ENCODE data around the gene MISP.
"Not testable (repeated sequence)": the region's sequence is repeated elsewhere in the genome, so short reads cannot be mapped to it uniquely, and the experiment has no call there.

The MISP gene

DNA sequence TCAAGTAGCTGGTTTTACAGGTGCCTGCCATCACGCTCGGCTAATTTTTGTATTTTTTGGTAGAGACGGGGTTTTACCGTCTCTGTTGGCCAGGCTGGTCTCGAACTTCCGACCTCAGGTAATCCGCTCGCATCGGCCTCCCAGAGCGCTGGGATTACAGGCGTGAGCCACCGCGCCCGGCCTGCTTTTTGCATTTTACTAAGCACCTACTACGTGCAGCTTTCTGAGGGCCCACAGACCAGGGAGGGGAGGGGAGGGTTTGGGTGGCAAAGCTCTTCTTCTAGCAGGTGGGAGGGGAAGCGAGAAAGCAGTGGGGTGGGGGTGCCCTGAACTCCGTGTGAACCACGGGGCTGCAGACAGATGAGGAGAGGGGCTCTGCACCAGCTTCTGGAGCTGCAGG lies 27.2 kb upstream of the MISP start:
- DNase-seq = no peak

DNA sequence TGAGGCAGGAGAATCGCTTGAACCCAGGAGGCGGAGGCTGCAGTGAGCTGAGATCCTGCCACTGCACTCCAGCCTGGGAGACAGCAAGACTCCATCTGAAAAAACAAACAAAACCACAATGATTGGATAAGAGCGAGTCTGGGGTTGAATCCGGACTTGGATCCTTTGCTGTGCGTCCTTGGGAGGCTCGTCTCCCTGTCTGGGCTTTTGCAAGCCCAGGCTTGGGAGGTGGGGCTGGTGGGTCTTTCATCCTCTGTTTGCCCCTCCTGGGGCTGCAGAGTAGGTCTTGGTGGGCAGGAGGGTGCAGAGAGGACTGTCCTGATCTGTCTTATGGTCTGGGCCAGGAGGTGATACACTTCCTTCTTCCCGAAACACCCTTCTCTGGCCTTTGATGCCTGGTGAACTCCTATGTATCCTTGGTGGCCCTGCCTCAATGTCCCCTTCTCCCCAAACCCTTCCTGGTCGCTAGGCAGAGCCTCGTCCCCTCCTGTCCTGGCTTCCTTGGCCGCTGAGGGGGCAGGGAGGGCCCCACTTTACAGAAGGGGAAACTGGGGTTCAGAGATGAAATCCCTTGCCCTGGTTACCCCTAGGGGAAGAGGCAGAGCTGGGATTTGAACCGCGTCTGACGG lies 25.3 kb upstream of the MISP start:
- no peak for DNase-seq

DNA sequence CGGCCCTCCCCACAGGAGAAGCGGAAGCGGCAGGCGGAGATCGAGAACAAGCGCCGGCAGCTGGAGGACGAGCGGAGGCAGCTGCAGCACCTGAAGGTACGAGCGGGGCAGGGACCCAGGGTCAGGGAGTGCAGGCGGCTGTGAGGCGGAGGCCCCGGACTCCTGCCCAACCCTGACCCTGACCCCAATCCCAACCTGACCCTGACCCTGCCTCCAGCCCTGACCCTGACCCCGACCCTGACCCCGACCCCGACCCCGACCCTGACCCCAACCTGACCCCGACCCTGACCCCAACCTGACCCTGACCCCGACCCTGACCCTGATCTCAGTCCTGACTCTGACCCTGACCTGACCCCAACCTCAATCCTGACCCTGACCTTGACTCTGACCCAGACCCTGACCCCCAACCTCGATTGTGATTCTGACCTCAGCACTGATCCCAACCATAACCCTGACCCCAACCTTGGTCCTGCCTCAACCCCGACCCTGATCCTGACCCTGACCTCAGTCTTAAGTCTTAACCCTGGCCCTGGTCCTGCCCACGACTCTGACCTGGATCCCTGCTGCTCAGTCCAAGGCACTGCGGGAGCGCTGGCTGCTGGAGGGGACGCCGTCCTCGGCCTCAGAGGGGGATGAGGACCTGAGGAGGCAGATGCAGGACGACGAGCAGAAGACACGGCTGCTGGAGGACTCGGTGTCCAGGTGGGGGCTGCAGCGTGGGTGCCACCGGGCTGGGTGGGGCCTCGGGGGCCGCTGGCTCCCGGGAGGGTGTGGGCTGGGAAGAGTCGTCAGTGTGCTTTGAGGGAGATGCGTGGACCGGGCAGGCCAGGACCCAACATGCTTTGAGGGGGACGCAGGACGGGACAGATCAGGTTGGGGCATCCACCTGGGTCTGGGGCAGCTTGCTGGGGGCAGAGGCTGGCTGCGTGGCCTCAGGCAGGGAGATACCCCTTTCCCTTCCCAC lies 23.6 kb upstream of the MISP start:
- no peak for DNase-seq

- no peak for DNase-seq
These were observed 22.9 kb upstream of the MISP start for GRCh38 chr19:728011-728410.

DNA sequence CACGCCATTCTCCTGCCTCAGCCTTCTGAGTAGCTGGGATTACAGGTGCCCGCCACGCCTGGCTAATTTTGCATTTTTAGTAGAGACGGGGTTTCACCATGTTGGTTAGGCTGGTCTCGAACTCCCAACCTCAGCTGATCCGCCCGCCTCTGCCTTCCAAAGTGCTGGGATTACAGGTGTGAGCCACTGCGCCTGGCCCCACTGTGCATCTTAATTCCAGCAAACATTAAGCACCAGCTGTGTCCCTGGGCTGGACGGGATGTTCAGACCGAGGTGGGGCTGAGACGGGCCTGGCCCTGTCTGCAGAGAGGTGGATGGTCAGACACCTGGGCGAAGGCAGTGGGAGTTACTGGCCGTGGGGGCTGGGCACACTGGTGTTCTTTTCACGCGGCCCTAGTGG lies 21.3 kb upstream of the MISP start:
- not testable (repeated sequence) for DNase-seq

DNA sequence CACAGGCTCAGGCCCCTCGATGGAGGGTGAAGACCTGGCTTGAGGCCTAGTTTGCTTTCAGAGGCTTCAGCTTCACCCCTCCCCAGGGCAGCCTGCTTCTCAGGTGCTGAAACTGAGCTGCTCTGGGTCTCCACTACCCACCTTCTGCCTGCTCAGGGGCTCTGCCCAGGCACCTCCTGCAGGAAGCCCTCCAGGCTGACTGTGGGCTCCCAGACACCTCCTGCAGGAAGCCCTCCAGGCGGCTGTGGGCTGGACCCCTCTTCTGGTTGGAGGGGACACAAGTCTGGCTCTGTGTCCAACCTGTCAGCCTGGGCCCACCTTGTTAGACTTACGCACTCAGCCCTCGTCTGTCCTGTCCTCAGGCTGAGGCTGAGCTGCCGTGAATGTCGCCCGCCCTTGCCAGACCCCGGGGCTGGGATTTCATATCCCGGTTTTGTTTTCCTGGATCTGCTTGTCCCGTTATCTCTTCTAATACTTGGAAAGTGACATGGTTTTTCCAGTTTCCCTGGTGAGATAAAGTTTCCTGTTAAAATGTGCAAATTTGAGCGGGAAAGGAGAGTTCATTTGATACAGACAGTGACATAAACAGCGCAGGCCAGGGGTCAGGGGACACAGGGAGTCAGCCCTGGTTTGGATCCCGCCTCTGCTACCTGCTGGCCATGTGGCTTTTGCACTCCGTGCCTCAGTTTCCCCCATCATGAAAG lies 20.8 kb upstream of the MISP start:
- no peak for DNase-seq

GRCh38 chr19:731000-731399 lies 19.9 kb upstream of the MISP start:
- no peak for DNase-seq

- no peak for DNase-seq
These were observed 18.5 kb upstream of the MISP start for GRCh38 chr19:732148-733069.

- no peak for DNase-seq
These were observed 16.2 kb upstream of the MISP start for GRCh38 chr19:734716-735115.

DNA sequence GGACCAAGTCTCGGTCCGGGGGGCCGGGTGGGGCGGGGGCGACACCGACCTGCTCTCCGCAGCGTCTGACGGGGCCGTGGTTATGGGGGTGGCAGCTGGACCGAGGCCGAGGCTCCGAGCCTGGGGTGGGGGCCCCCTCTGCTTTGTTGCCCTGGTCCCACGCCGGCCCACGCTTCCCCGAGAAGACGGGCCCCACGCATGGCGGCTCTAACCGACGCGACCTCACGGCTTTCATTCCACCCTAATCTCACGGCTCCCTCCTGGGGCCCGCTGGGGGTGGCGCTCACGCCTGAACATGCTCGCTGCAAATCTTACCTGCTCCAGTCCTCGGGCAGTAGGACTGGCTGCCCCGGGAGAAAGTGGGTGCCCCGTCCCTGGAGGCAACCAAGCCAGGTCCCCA lies 14.8 kb upstream of the MISP start:
- no peak for DNase-seq

DNA sequence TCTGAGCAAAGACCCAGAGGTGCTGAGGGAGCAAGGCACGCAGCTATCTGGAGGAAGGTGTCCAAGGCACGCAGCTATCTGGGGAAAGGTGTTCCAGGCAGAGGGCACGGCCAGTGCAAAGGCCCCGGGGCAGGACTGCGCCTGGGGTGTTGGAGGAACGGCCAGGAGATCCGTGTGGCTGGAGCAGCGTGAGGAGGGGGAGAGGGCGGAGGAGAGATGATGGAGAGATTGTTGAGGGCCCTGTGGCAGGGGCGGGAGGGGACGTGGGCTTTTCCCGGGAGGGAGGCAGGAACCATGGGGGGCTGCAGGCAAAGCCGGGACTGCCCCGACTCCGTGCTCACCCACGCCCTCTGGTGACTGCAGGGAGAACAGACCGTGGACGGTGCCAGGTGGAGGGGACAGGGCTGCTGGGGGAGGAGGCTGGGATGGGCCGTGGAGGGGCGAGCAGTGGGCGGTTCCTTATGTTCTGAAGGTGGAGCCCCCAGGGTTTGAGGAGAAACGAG lies 13.3 kb upstream of the MISP start:
- DNase-seq = peak in 2 of 3 experiments; percentile 20 to 46

- DNase-seq = no peak
These were observed 12.3 kb upstream of the MISP start for GRCh38 chr19:738509-739128.

GRCh38 chr19:739998-740715 lies 10.8 kb upstream of the MISP start:
- DNase-seq = no peak

- DNase-seq = not testable (repeated sequence)
These were observed 10.0 kb upstream of the MISP start for GRCh38 chr19:740816-741505.

- no peak for DNase-seq
These were observed 9.3 kb upstream of the MISP start for GRCh38 chr19:741506-742131.

GRCh38 chr19:742540-743075 lies 8.3 kb upstream of the MISP start:
- no peak for DNase-seq

DNA sequence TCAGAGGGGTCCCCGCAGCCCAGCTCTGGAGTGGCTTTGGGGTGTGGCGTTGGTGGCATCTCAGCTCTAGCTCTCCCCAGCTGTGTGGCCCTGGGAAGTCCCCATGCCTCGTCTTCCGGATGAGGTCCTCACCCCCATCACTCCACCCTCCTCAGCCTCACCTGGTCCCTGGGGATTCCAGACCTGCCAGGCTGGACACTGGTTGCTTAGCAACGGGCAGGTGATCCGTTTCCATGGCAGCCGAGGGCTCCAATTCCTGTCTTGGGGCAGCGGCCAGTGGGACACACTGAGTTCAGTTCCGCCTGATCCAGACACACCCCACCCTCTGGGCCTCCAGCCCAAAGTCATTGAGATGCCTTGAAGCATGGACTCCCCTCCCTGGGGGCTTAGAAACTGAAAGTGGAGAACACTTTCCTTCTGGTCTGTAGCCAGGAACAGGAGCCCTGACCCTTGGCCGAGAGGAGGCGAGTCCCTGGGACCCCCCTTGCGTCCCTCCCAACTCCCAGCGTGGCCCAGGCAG lies 7.7 kb upstream of the MISP start:
- peak; percentile 33 to 94 (median 67) for DNase-seq

- not testable (repeated sequence) for DNase-seq
These were observed 5.8 kb upstream of the MISP start for GRCh38 chr19:745138-745537.

DNA sequence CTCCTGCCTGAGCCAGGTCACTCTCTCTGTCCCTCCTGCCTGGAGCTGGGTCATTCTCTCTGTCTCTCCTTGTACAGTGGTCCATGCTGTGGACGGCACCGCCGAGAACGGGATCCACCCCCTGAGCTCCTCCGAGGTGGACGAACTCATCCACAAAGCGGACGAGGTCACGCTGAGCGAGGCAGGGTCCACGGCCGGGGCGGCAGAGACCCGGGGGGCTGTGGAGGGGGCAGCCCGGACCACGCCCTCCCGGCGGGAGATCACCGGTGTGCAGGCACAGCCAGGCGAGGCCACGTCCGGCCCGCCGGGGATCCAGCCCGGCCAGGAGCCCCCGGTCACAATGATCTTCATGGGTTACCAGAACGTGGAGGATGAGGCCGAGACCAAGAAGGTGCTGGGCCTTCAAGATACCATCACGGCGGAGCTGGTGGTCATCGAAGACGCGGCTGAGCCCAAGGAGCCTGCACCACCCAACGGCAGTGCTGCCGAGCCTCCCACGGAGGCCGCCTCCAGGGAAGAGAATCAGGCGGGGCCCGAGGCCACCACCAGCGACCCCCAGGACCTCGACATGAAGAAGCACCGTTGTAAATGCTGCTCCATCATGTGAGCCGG lies 4.6 kb upstream of the MISP start:
- DNase-seq = no peak

All from NCI-H1417 (cell line).